Naive B cell (primary cell): Measurements from ENCODE around the gene NGEF. TPM values are rescaled to one million over a fixed set of nuclear protein-coding genes. Genes with fewer than 3 reads are reported as not detected.
A peak's percentile ranks its signal among the peaks of the same experiment; 100 is the strongest.

Source experiments
- ATAC-seq, 2 donors: fragments of 150-1000 bp; cut with Tn5 transposase; 2 replicates each; pipeline ENCODE4 v1.10.0; 2021; ENCODE audit warnings: low read depth in 2 of 2, mild to moderate bottlenecking in 2 of 2, moderate library complexity in 2 of 2
- DNase-seq: peaks from one replicate; pipeline ENCODE4 v3.0.0; 2022
- H3K27ac Mint-ChIP-seq, 6 donors: one replicate each; pipeline ENCODE4 v1.8.0; 2020 to 2022; ENCODE audit warnings: mild to moderate bottlenecking in 6 of 6, mixed read lengths in 6 of 6, moderate library complexity in 5 of 6, inconsistent platforms in 2 of 6
- H3K27me3 Mint-ChIP-seq, 3 donors: one replicate each; pipeline ENCODE4 v1.8.0; 2021 to 2022; ENCODE audit warnings: mixed read lengths in 3 of 3, mild to moderate bottlenecking in 1 of 3
- H3K36me3 Mint-ChIP-seq, 2 donors: one replicate each; pipeline ENCODE4 v1.8.0; 2020 to 2022; ENCODE audit warnings: mixed read lengths in 2 of 2, inconsistent platforms in 1 of 2, mild to moderate bottlenecking in 1 of 2
- H3K4me1 Mint-ChIP-seq, 3 donors: one replicate each; pipeline ENCODE4 v1.8.0; 2020 to 2022; ENCODE audit warnings: mixed read lengths in 3 of 3, inconsistent platforms in 1 of 3, mild to moderate bottlenecking in 1 of 3, moderate library complexity in 1 of 3
- H3K4me3 Mint-ChIP-seq, 8 donors: one replicate each; pipeline ENCODE4 v1.8.0; 2020 to 2022; ENCODE audit warnings: mild to moderate bottlenecking in 8 of 8, mixed read lengths in 8 of 8, moderate library complexity in 8 of 8, inconsistent platforms in 2 of 8
- H3K9me3 Mint-ChIP-seq, 7 donors: one replicate each; pipeline ENCODE4 v1.8.0; 2020 to 2022; ENCODE audit warnings: mixed read lengths in 7 of 7, mild to moderate bottlenecking in 5 of 7, inconsistent platforms in 2 of 7, moderate library complexity in 1 of 7
- polyA plus RNA-seq, 6 donors: library from polyadenylated mRNA; unstranded; fragments of 300-500 nt; fragmentation: Illumina TruSeq; gene quantifications; one replicate each; pipeline ENCODE4 v1.2.3, GENCODE V29; 2021; ENCODE audit warnings: low read depth in 6 of 6

NGEF gene
- polyA plus RNA-seq, 6 donors from 2014 or later: 0.74 TPM; not detected in 5

GRCh38 chr2:232894746-232895145 is 118.3 kb downstream of the NGEF start:
- ATAC-seq (no peak), DNase-seq (no peak)
- Mint-ChIP-seq H3K27me3 (peaks cover 12 to 39% (median 30%) of the 10 kb centered on the region in 3 donors), H3K9me3 (no peaks in the 10 kb centered on the region), H3K4me1 (peaks cover 6 to 8% (median 7%) of the 10 kb centered on the region in 3 donors), H3K36me3 (no peaks in the 10 kb centered on the region), H3K4me3 (no peak overlapping the region), H3K27ac (peak overlapping the region in 1 of 6 donors; percentile 31)

- Mint-ChIP-seq H3K27me3 (peaks cover 12 to 39% (median 35%) of the 10 kb centered on the region in 3 donors), H3K4me1 (peaks cover 6 to 8% (median 7%) of the 10 kb centered on the region in 3 donors), H3K4me3 (no peak overlapping the region), H3K9me3 (no peaks in the 10 kb centered on the region), H3K27ac (no peak overlapping the region), H3K36me3 (no peaks in the 10 kb centered on the region)
- ATAC-seq: no peak
- DNase-seq: no peak
Observed at GRCh38 chr2:232894251-232894650, 118.8 kb downstream of the NGEF start.

- H3K4me1 Mint-ChIP-seq: peaks cover 6 to 8% (median 7%) of the 10 kb centered on the region in 3 donors
- H3K36me3 Mint-ChIP-seq: no peaks in the 10 kb centered on the region
- H3K9me3 Mint-ChIP-seq: no peaks in the 10 kb centered on the region
- DNase-seq (no peak), ATAC-seq (no peak)
- H3K27me3 Mint-ChIP-seq: peaks cover 12 to 39% (median 36%) of the 10 kb centered on the region in 3 donors
- no peak overlapping the region for H3K27ac Mint-ChIP-seq
- H3K4me3 Mint-ChIP-seq: no peak overlapping the region
Observed at GRCh38 chr2:232893834-232894233, 119.2 kb downstream of the NGEF start.

- H3K27ac Mint-ChIP-seq: no peak overlapping the region
- no peaks in the 10 kb centered on the region for H3K36me3 Mint-ChIP-seq
- H3K27me3 Mint-ChIP-seq: peaks cover 12 to 39% (median 36%) of the 10 kb centered on the region in 3 donors
- no peak overlapping the region for H3K4me3 Mint-ChIP-seq
- ATAC-seq (no peak), DNase-seq (no peak)
- H3K4me1 Mint-ChIP-seq: peaks cover 6 to 8% (median 7%) of the 10 kb centered on the region in 3 donors
- no peaks in the 10 kb centered on the region for H3K9me3 Mint-ChIP-seq
Observed at GRCh38 chr2:232892843-232893242, 120.2 kb downstream of the NGEF start.

GRCh38 chr2:232892221-232892620 is 120.8 kb downstream of the NGEF start:
- DNase-seq: no peak
- Mint-ChIP-seq H3K36me3 (no peaks in the 10 kb centered on the region), H3K4me3 (peak overlapping the region in 1 of 8 donors; percentile 54), H3K9me3 (no peaks in the 10 kb centered on the region), H3K27ac (no peak overlapping the region), H3K4me1 (peaks cover 6 to 8% (median 7%) of the 10 kb centered on the region in 3 donors), H3K27me3 (peaks cover 12 to 39% (median 36%) of the 10 kb centered on the region in 3 donors)
- ATAC-seq: no peak

- H3K4me3 Mint-ChIP-seq: no peak overlapping the region
- no peaks in the 10 kb centered on the region for H3K36me3 Mint-ChIP-seq
- peaks cover 6 to 8% (median 7%) of the 10 kb centered on the region in 3 donors for H3K4me1 Mint-ChIP-seq
- DNase-seq (no peak), ATAC-seq (no peak)
- peaks cover 12 to 39% (median 36%) of the 10 kb centered on the region in 3 donors for H3K27me3 Mint-ChIP-seq
- H3K27ac Mint-ChIP-seq: no peak overlapping the region
- H3K9me3 Mint-ChIP-seq: no peaks in the 10 kb centered on the region
Observed at GRCh38 chr2:232891621-232892071, 121.4 kb downstream of the NGEF start.

- Mint-ChIP-seq H3K4me3 (peak overlapping the region in 3 of 8 donors; percentile 37 to 55 (median 44)), H3K27me3 (peaks cover 12 to 40% (median 39%) of the 10 kb centered on the region in 3 donors), H3K36me3 (no peaks in the 10 kb centered on the region), H3K27ac (peak overlapping the region in 1 of 6 donors; percentile 37), H3K9me3 (no peaks in the 10 kb centered on the region), H3K4me1 (peaks cover 6 to 8% (median 7%) of the 10 kb centered on the region in 3 donors)
- no peak for DNase-seq
- ATAC-seq: no peak
Observed at GRCh38 chr2:232890896-232891601, 122.0 kb downstream of the NGEF start.

GRCh38 chr2:232890536-232890895 is 122.5 kb downstream of the NGEF start:
- H3K27me3 Mint-ChIP-seq: peaks cover 12 to 43% (median 39%) of the 10 kb centered on the region in 3 donors
- H3K4me3 Mint-ChIP-seq: peak overlapping the region in 2 of 8 donors; percentile 25 to 37
- H3K36me3 Mint-ChIP-seq: no peaks in the 10 kb centered on the region
- DNase-seq (no peak), ATAC-seq (no peak)
- H3K4me1 Mint-ChIP-seq: peaks cover 6 to 8% (median 7%) of the 10 kb centered on the region in 3 donors
- H3K27ac Mint-ChIP-seq: peak overlapping the region in 1 of 6 donors; percentile 37
- H3K9me3 Mint-ChIP-seq: no peaks in the 10 kb centered on the region

- Mint-ChIP-seq H3K4me1 (peaks cover 6 to 8% (median 7%) of the 10 kb centered on the region in 3 donors), H3K27me3 (peaks cover 12 to 43% (median 38%) of the 10 kb centered on the region in 3 donors), H3K36me3 (no peaks in the 10 kb centered on the region), H3K9me3 (no peaks in the 10 kb centered on the region), H3K27ac (no peak overlapping the region), H3K4me3 (no peak overlapping the region)
- no peak for ATAC-seq
- no peak for DNase-seq
Observed at GRCh38 chr2:232889876-232890401, 123.1 kb downstream of the NGEF start.

GRCh38 chr2:232888839-232889529 is 124.1 kb downstream of the NGEF start:
- DNase-seq: no peak
- Mint-ChIP-seq H3K9me3 (no peaks in the 10 kb centered on the region), H3K27ac (no peak overlapping the region)

GRCh38 chr2:232888099-232888836 is 124.8 kb downstream of the NGEF start:
- H3K27me3 Mint-ChIP-seq: peaks cover 12 to 43% (median 39%) of the 10 kb centered on the region in 3 donors
- no peak overlapping the region for H3K27ac Mint-ChIP-seq
- no peak overlapping the region for H3K4me3 Mint-ChIP-seq
- H3K36me3 Mint-ChIP-seq: no peaks in the 10 kb centered on the region
- H3K4me1 Mint-ChIP-seq: peaks cover 6 to 8% (median 7%) of the 10 kb centered on the region in 3 donors
- ATAC-seq: no peak
- H3K9me3 Mint-ChIP-seq: no peaks in the 10 kb centered on the region
- no peak for DNase-seq

More at GRCh38 chr2:232888839-232889529, 124.1 kb downstream of the NGEF start:
- peaks cover 6 to 8% (median 7%) of the 10 kb centered on the region in 3 donors for H3K4me1 Mint-ChIP-seq
- ATAC-seq: no peak
- no peak overlapping the region for H3K4me3 Mint-ChIP-seq
- H3K36me3 Mint-ChIP-seq: no peaks in the 10 kb centered on the region
- H3K27me3 Mint-ChIP-seq: peaks cover 12 to 43% (median 38%) of the 10 kb centered on the region in 3 donors

GRCh38 chr2:232887171-232887850 is 125.7 kb downstream of the NGEF start:
- Mint-ChIP-seq H3K27me3 (peaks cover 10 to 38% (median 30%) of the 10 kb centered on the region in 3 donors), H3K4me1 (peaks cover 6 to 8% (median 7%) of the 10 kb centered on the region in 3 donors), H3K27ac (no peak overlapping the region), H3K4me3 (no peak overlapping the region), H3K36me3 (no peaks in the 10 kb centered on the region), H3K9me3 (peaks cover 0 to under 1% (median 0%) of the 10 kb centered on the region in 7 donors)
- DNase-seq (no peak), ATAC-seq (no peak)
